ENCODE measurements around the gene DNAJB7.

DNA sequence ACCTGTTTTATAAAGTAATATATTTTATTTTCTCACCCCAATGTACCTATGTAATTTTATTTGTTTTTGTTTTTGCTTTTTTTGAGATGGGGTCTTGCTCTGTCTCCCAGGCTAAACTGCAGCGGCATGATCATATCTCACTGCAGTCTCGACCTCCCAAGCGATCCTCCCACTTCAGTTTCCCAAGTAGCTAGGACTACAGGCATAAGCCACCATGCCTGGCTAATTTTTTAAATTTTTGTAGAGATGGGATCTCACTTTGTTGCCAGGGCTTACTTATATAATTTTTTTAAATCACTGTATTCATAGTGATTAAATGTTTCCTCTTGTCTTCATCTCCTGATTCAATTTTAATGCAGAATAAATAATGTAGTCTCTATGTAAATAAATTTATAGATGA lies 13.2 kb upstream of the DNAJB7 start:
- TF ChIP-seq CTCF (IDR thresholded peaks at IDR 0.05; ENCODE audit: low read depth, low read length) (no peak), EZH2phosphoT487 (IDR thresholded peaks at IDR 0.05; ENCODE audit: low read depth) (no peak)

Measured in OCI-LY3 (cell line).